HepG2 (cell line): ENCODE results near the gene NF2. TPM values are rescaled to one million over a fixed set of nuclear protein-coding genes. Genes with fewer than 3 reads are reported as not detected.

Experiments used
- ATAC-seq: fragments of 200-7000 bp; cut with Tn5 transposase; 3 replicates; pipeline ENCODE4 v1.9.1; 2020; ENCODE audit warnings: mild to moderate bottlenecking, moderate library complexity
- BruUV-seq: library from RNA; stranded (reverse); fragments of 400-500 nt; replicated peaks from 2 replicates; lab custom pipeline; 2021; lab: Mats Ljungman, UMichigan
- CTCF ChIA-PET: fragments of 300-600 bp; formaldehyde crosslinking; extraction: SDS; loops from one replicate; lab custom pipeline; 2021; ENCODE audit warnings: low total read pairs, inconsistent platforms, low intra/inter-chr PET ratio; lab: Yijun Ruan, JAX
- POLR2A ChIA-PET: fragments of 350-600 bp; sonication (Branson Sonifier 250); formaldehyde crosslinking; loops from one replicate; lab custom pipeline; 2020; ENCODE audit warnings: antibody characterized with exemption, inconsistent platforms; lab: Yijun Ruan, JAX
- DNase-seq: peaks from one replicate; pipeline ENCODE4 v3.0.0-alpha.2; 2015; ENCODE audit warnings: low spot score
- FAIRE-seq: peaks from 3 replicates; lab custom pipeline; 2011; peaks lifted over from hg19 to GRCh38; lab: Jason Lieb, UNC
- H2AFZ ChIP-seq: one replicate; pipeline ENCODE4 v1.6.1; 2011; ENCODE audit warnings: low read length, inconsistent platforms
- H3K27ac ChIP-seq: fragments of 300-600 bp; 3 replicates; pipeline ENCODE4 v1.8.0; 2011; ENCODE audit warnings: mixed run types, mild to moderate bottlenecking, mixed read lengths, low read length, inconsistent platforms; ENCODE audit not compliant: insufficient read depth; ENCODE audit errors: extremely low read length
- H3K27me3 ChIP-seq, 2 experiments: fragments of 200-600 bp in 1 of 2; 2 replicates in 1 of 2; 3 replicates in 1 of 2; pipeline versions ENCODE4 v1.6.0 to v1.8.0; 2011; ENCODE audit warnings: low read length in 2 of 2, mild to moderate bottlenecking in 2 of 2, moderate library complexity in 2 of 2, inconsistent platforms in 1 of 2; ENCODE audit not compliant: insufficient read depth in 2 of 2, control insufficient read depth in 1 of 2
- H3K36me3 ChIP-seq, 2 experiments: fragments of 200-600 bp in 1 of 2; replicated peaks in 1 of 2; 2 replicates in 1 of 2; 3 replicates in 1 of 2; pipeline versions ENCODE4 v1.5.1 to v1.8.0; 2011; ENCODE audit warnings: low read length in 2 of 2, inconsistent platforms in 1 of 2; ENCODE audit not compliant: insufficient read depth in 2 of 2, control insufficient read depth in 1 of 2
- H3K4me1 ChIP-seq: 2 replicates; pipeline ENCODE4 v1.5.1; 2012; ENCODE audit warnings: low read length, inconsistent platforms; ENCODE audit not compliant: insufficient read depth
- H3K4me2 ChIP-seq: 2 replicates; pipeline ENCODE4 v1.6.0; 2011; ENCODE audit warnings: low read depth, low read length, inconsistent platforms
- H3K4me3 ChIP-seq, 3 experiments: fragments of 200-600 bp in 1 of 3; sonication (generic), shearing (Covaris generic) in 1 of 3; replicated peaks in 1 of 3; 2 replicates each; pipeline ENCODE4 v1.5.1; 2011 to 2016; ENCODE audit warnings: low read length in 3 of 3, inconsistent platforms in 2 of 3, low read depth in 2 of 3, mild to moderate bottlenecking in 2 of 3, control low read depth in 1 of 3, mixed read lengths in 1 of 3; ENCODE audit not compliant: insufficient read depth in 1 of 3
- H3K79me2 ChIP-seq: one replicate; pipeline ENCODE4 v1.6.1; 2011; ENCODE audit warnings: low read length, inconsistent platforms; ENCODE audit not compliant: insufficient read depth
- H3K9ac ChIP-seq: 2 replicates; pipeline ENCODE4 v1.6.0; 2011; ENCODE audit warnings: mild to moderate bottlenecking, low read depth, low read length, inconsistent platforms; ENCODE audit not compliant: insufficient read depth
- H3K9me3 ChIP-seq: 2 replicates; pipeline ENCODE4 v1.5.1; 2012; ENCODE audit warnings: mild to moderate bottlenecking, low read length
- H4K20me1 ChIP-seq: 2 replicates; pipeline ENCODE4 v1.6.0; 2011; ENCODE audit warnings: inconsistent platforms, mild to moderate bottlenecking, low read length, moderate library complexity; ENCODE audit not compliant: insufficient read depth
- ARID3A ChIP-seq: IDR thresholded peaks from 2 replicates; pipeline ENCODE4 v1.6.1; 2012; ENCODE audit warnings: low read depth, low read length, improper control_type of control experiment
- HNF1A ChIP-seq, 2 experiments: sonication (generic) in 1 of 2; formaldehyde crosslinking in 1 of 2; IDR thresholded peaks; 2 replicates each; pipeline versions ENCODE4 v1.4.0 to v1.6.1; 2016 to 2020; ENCODE audit warnings: borderline replicate concordance in 1 of 2, low read depth in 1 of 2, mild to moderate bottlenecking in 1 of 2, missing genetic modification reagents in 1 of 2
- MAFF ChIP-seq: IDR thresholded peaks from 2 replicates; pipeline ENCODE4 v1.6.1; 2011; ENCODE audit warnings: low read depth, low read length, improper control_type of control experiment
- RFXAP ChIP-seq: sonication (generic); formaldehyde crosslinking; IDR thresholded peaks from 2 replicates; pipeline ENCODE4 v1.4.0; 2020; ENCODE audit warnings: missing genetic modification reagents, borderline replicate concordance
- SIX1 ChIP-seq: sonication (generic); formaldehyde crosslinking; IDR thresholded peaks from 2 replicates; pipeline ENCODE4 v1.4.0; 2020; ENCODE audit warnings: missing genetic modification reagents, borderline replicate concordance
- ZBTB7B ChIP-seq: sonication (generic); formaldehyde crosslinking; IDR thresholded peaks from 2 replicates; pipeline ENCODE4 v1.4.0; 2020; ENCODE audit warnings: missing genetic modification reagents
- ZMYM4 ChIP-seq: sonication (generic); formaldehyde crosslinking; IDR thresholded peaks from 2 replicates; pipeline ENCODE4 v1.8.1; 2023; ENCODE audit warnings: mild to moderate bottlenecking, missing genetic modification reagents
- ZNF263 ChIP-seq: sonication (generic); formaldehyde crosslinking; IDR thresholded peaks from 2 replicates; pipeline ENCODE4 v1.4.0; 2020; ENCODE audit warnings: missing genetic modification reagents
- ZNF501 ChIP-seq: sonication (generic); formaldehyde crosslinking; IDR thresholded peaks from 2 replicates; pipeline ENCODE4 v1.5.1; 2020; ENCODE audit warnings: mild to moderate bottlenecking, moderate library complexity, missing genetic modification reagents
- ZNF703 ChIP-seq: sonication (generic); formaldehyde crosslinking; IDR thresholded peaks from 2 replicates; pipeline ENCODE4 v1.5.1; 2020; ENCODE audit warnings: missing genetic modification reagents, mild to moderate bottlenecking, moderate library complexity, borderline replicate concordance
- WGBS: methylation state at CpG from one replicate; pipeline ENCODE4 v1.1.6; 2017; ENCODE audit warnings: low lambda C conversion rate; 5-methylcytosine and 5-hydroxymethylcytosine counted together
- in situ Hi-C: cut with HindIII; loops from 2 replicates; pipeline ENCODE4 v1.10.0; 2017; ENCODE audit warnings: low pct_unique_long_range_greater_than_20kb; ENCODE audit not compliant: extremely low pct_ligation_motif_present
- intact Hi-C: fragments of 100-400 bp; cut with micrococcal nuclease; formaldehyde crosslinking; loops from one replicate; pipeline ENCODE4 v1.10.0; 2022; ENCODE audit not compliant: unreplicated experiment
- polyA plus RNA-seq, 8 experiments: library from polyadenylated mRNA; depleted of rRNA in 3 of 8; stranded (reverse) in 7 of 8; unstranded in 1 of 8; fragments of >200 nt; fragmentation: Illumina TruSeq in 4 of 8; extraction: Trizol in 4 of 8; gene quantifications; 2 replicates each; pipeline versions ENCODE4 v1.2.1 to v1.2.3, GENCODE V29; 2011 to 2016; ENCODE audit warnings: low read depth in 4 of 8, missing spikeins in 1 of 8, mixed read lengths in 1 of 8; ENCODE audit not compliant: insufficient read depth in 1 of 8
- total RNA-seq, 5 experiments: library from RNA; depleted of rRNA; stranded (reverse); fragments of >200 nt; fragmentation: Illumina TruSeq; extraction: Trizol; gene quantifications; 2 replicates each; pipeline ENCODE4 v1.2.3, GENCODE V29; 2016; ENCODE audit warnings: low read depth in 1 of 5

Gene NF2
- total and polyA plus RNA-seq, 2 of the 13 experiments (the other 11 are each of a cell fraction or from before 2014, with no cell fraction given), result 9.3 to 33.3 TPM

- intact Hi-C loops, result no loop called here
- Histone ChIP-seq H3K4me1 (0 out of 2 replicates have a peak, but pooled peaks cover 7% of the 10 kb centered on the region), H3K4me2 (no peak overlapping the region), H4K20me1 (no peaks in the 10 kb centered on the region), H2AFZ (no peak overlapping the region), H3K4me3 (no peak overlapping the region), H3K27ac (no peak overlapping the region), H3K9me3 (no peaks in the 10 kb centered on the region), H3K9ac (no peak overlapping the region), H3K36me3 (peaks cover 3 to 6% of the 10 kb centered on the region in 2 experiments; a peak in 3 of 5 replicates), H3K79me2 (no peaks in the 10 kb centered on the region), H3K27me3 (no peaks in the 10 kb centered on the region)
- CTCF ChIA-PET, result no interaction called here
- no CpG with 5 or more reads among the region's 1 CpG for WGBS
- ATAC-seq, result no peak
- in situ Hi-C loops, result no loop called here
- FAIRE-seq, result no peak
- POLR2A ChIA-PET, result no interaction called here
- BruUV-seq, result no TSS peak
- no peak for DNase-seq
- TF ChIP-seq ZNF263 (CRISPR knock-in tag), result no peak
- no peak for TF ChIP-seq MAFF
- no peak for TF ChIP-seq RFXAP (CRISPR knock-in tag)
- no peak for TF ChIP-seq ZNF703 (CRISPR knock-in tag)
- TF ChIP-seq ARID3A, result no peak
- TF ChIP-seq HNF1A (IDR thresholded peaks at IDR 0.05; ENCODE audit: low read depth), result no peak
- TF ChIP-seq HNF1A (CRISPR knock-in tag; IDR thresholded peaks at IDR 0.05; ENCODE audit: borderline replicate concordance), result no peak
- no peak for TF ChIP-seq ZMYM4 (CRISPR knock-in tag)
- TF ChIP-seq ZBTB7B, result no peak
- no peak for TF ChIP-seq SIX1 (CRISPR knock-in tag)
- TF ChIP-seq ZNF501, result no peak
Observed at GRCh38 chr22:29735416-29735815, 132.0 kb downstream of the NF2 start.
